ENCODE measurements around the gene COBLL1. TPM values are rescaled to one million over a fixed set of nuclear protein-coding genes. Genes with fewer than 3 reads are reported as not detected.

Gene COBLL1
- polyA plus RNA-seq, 1 donor = 38.3 TPM

DNA sequence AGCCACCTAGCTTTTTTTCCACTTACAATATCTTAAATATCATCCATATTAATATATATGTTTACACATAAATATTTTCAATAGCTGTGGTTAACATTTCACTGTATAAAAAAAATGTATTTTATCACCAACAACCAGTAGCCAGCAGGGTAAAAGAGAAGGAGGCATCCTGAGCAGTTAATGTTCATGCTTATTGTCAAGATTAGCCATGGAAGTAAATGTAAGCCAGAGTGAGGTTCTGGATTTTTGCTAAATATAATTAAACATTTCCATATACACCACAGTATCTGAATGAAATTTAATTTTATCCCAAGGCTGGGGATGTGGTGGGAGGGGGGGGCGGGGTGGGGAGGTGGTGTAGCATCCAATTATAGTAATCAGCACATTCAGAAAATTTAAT is 140.1 kb downstream of the COBLL1 start:
- H3K4me1 ChIP-seq (ENCODE audit: control insufficient read depth, insufficient read depth, low read length) = no peaks in the 10 kb centered on the region
- H3K27ac ChIP-seq (ENCODE audit: low read length) = no peak overlapping the region
- no peaks in the 10 kb centered on the region for H3K9me3 ChIP-seq (ENCODE audit: control insufficient read depth, low read depth, low read length)
- peaks cover 6% of the 10 kb centered on the region for H3K36me3 ChIP-seq (ENCODE audit: control insufficient read depth, insufficient read depth, low read length)
- H3K4me3 ChIP-seq (ENCODE audit: low read length) = no peak overlapping the region
- no CpG with 5 or more reads among the region's 1 CpG for WGBS (ENCODE audit: insufficient coverage, low lambda C conversion rate)
- no peak for DNase-seq
- no peaks in the 10 kb centered on the region for H3K27me3 ChIP-seq (ENCODE audit: control insufficient read depth, insufficient read depth, low read length)

DNA sequence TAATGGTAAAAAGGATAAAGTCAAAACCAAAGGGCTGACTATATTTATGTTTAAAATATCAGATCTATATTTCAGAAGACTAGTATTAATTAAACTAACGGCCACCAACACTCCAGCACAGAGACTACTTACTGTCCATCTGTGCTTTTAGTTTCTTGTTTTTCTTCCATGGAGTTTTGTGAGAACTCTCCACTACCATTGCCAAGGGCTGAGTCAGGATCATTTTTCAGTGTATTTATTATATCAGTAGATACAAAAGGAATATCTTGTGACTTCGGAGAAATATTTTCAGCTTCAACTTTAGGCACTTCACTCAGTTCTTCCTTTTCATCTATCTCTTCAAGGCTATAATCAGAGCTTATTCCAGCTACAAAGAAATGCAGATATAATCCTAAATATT is 141.2 kb downstream of the COBLL1 start:
- Histone ChIP-seq H3K4me1 (ENCODE audit: control insufficient read depth, insufficient read depth, low read length) (no peaks in the 10 kb centered on the region), H3K4me3 (ENCODE audit: low read length) (no peak overlapping the region), H3K27ac (ENCODE audit: low read length) (no peak overlapping the region), H3K36me3 (ENCODE audit: control insufficient read depth, insufficient read depth, low read length) (peaks cover 6% of the 10 kb centered on the region), H3K9me3 (ENCODE audit: control insufficient read depth, low read depth, low read length) (no peaks in the 10 kb centered on the region), H3K27me3 (ENCODE audit: control insufficient read depth, insufficient read depth, low read length) (no peaks in the 10 kb centered on the region)
- DNase-seq = no peak
- 100% methylated on average over 2 of the region's 2 CpGs for WGBS (ENCODE audit: insufficient coverage, low lambda C conversion rate)

DNA sequence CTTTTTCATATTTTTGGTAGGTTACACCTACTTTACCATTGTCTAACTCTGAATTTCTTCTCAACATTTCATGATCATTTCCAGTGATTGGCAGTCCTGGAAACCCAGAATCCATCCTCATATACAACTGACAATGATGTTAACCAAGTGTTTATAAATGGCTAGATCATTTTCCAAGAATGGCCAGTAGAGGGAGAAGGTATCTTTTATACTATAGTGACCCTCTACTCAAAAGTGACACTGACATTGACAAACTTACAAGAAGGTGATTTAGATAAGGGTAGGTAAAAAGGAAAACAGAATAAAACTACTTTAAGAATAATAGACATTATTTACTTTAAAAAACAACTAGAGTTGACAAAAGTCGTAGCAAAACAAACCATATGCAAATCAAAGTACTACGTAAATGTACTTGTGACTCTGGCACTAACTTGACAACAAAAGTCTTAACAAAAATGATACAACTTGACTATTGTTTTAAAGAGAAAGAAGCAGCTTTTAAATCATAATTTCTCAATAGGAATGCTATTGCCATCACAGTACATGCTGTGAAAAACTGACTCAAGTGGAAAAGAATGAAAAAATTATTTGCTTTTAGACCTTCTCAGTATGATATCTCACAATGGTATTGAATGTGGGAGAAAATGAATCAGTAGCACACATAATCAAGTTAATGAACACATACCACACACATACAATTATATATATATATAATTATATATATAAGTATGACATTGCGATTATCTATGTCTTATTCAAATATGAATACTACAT is 143.7 kb downstream of the COBLL1 start:
- Histone ChIP-seq H3K4me3 (ENCODE audit: low read length) (no peak overlapping the region), H3K27ac (ENCODE audit: low read length) (no peak overlapping the region), H3K27me3 (ENCODE audit: control insufficient read depth, insufficient read depth, low read length) (no peaks in the 10 kb centered on the region), H3K36me3 (ENCODE audit: control insufficient read depth, insufficient read depth, low read length) (peaks cover 12% of the 10 kb centered on the region), H3K4me1 (ENCODE audit: control insufficient read depth, insufficient read depth, low read length) (no peaks in the 10 kb centered on the region), H3K9me3 (ENCODE audit: control insufficient read depth, low read depth, low read length) (no peaks in the 10 kb centered on the region)
- 62% methylated on average over 3 of the region's 3 CpGs for WGBS (ENCODE audit: insufficient coverage, low lambda C conversion rate)
- peak in 1 of 2 donors; percentile 10 for DNase-seq

DNA sequence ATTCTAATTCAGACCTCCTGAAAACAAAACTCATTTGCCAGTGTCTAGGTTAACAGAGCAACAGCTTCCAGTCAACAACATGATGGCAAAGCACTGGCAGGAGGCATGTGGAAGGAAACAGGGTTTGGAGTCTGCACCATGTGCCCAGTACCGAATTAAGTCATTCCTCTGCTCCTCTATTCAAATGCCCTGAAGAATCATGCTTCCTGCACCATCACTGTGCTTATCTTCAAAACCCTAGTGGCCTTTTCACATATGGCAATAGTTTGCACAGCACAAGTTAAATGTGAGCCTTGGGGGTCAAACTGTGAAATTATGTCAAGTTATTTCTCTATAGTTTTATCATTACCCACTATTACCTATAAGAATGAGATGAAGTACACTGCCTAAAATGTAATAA is 145.0 kb downstream of the COBLL1 start:
- Histone ChIP-seq H3K36me3 (ENCODE audit: control insufficient read depth, insufficient read depth, low read length) (peaks cover 15% of the 10 kb centered on the region), H3K4me3 (ENCODE audit: low read length) (no peak overlapping the region), H3K27me3 (ENCODE audit: control insufficient read depth, insufficient read depth, low read length) (no peaks in the 10 kb centered on the region), H3K27ac (ENCODE audit: low read length) (no peak overlapping the region), H3K4me1 (ENCODE audit: control insufficient read depth, insufficient read depth, low read length) (no peaks in the 10 kb centered on the region), H3K9me3 (ENCODE audit: control insufficient read depth, low read depth, low read length) (no peaks in the 10 kb centered on the region)
- WGBS (ENCODE audit: insufficient coverage, low lambda C conversion rate) = no CpG with 5 or more reads among the region's 1 CpG
- no peak for DNase-seq

DNA sequence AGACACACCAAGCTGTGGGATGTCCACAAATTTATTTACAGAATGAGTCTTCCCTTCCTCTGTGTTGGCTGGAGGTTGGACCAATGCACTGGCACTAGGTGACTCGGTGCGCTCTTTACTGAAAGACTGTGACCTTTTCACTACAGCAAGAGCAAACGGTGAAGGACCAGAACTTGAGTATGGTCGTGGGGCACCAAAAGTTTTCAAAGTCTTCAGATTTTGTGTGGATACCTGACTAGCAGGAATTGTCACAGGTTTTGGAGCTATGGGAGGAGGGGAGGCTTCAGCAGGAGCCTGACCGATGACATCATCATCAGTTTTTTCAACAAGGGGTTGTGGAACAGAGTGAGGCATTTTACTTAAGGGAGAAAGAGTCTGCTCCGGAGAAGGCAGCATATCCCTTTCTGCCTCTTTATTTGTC is 147.3 kb downstream of the COBLL1 start:
- Histone ChIP-seq H3K4me3 (ENCODE audit: low read length) (no peak overlapping the region), H3K27ac (ENCODE audit: low read length) (no peak overlapping the region), H3K9me3 (ENCODE audit: control insufficient read depth, low read depth, low read length) (no peaks in the 10 kb centered on the region), H3K4me1 (ENCODE audit: control insufficient read depth, insufficient read depth, low read length) (no peaks in the 10 kb centered on the region), H3K27me3 (ENCODE audit: control insufficient read depth, insufficient read depth, low read length) (no peaks in the 10 kb centered on the region), H3K36me3 (ENCODE audit: control insufficient read depth, insufficient read depth, low read length) (peaks cover 27% of the 10 kb centered on the region)
- no peak for DNase-seq
- no CpG with 5 or more reads among the region's 6 CpGs for WGBS (ENCODE audit: insufficient coverage, low lambda C conversion rate)

DNA sequence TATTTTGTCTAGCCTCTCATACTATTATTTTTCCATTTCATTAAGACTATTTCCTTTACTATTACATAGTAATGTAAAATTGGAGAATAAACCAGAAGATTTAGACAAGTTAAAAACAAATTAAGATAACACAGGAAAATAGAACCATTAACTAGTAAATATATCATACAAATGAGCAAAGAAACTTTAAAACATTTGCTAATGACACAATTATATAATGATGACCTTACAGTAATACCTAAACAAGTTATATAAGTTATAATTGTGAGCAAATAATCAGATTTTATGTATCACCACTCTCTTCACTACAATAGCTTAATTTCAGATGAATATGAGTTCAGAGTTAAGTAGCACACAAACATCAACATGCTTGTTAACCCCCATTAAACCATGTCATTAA is 147.8 kb downstream of the COBLL1 start:
- no peaks in the 10 kb centered on the region for H3K4me1 ChIP-seq (ENCODE audit: control insufficient read depth, insufficient read depth, low read length)
- H3K9me3 ChIP-seq (ENCODE audit: control insufficient read depth, low read depth, low read length) = no peaks in the 10 kb centered on the region
- no peak for DNase-seq
- no peak overlapping the region for H3K4me3 ChIP-seq (ENCODE audit: low read length)
- H3K36me3 ChIP-seq (ENCODE audit: control insufficient read depth, insufficient read depth, low read length) = peaks cover 27% of the 10 kb centered on the region
- no peaks in the 10 kb centered on the region for H3K27me3 ChIP-seq (ENCODE audit: control insufficient read depth, insufficient read depth, low read length)
- no peak overlapping the region for H3K27ac ChIP-seq (ENCODE audit: low read length)

DNA sequence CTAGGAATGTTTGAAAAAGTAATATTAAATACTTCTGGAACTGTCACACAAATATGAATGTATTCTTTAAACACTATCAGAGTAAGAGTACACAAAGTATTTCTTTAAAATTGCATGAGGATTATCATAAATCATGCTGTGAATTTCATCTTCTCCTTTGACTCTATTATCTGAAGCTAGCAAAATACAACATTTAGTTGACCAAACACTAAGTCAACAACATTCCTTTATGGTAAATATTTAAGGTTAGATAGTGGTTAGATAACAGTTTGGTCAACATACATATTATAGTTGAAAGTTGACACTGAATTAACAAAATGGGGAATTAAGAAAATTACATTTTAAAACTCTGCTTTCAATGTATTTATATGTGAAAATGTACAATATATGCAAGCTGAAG is 148.2 kb downstream of the COBLL1 start:
- H3K27ac ChIP-seq (ENCODE audit: low read length) = no peak overlapping the region
- no peaks in the 10 kb centered on the region for H3K9me3 ChIP-seq (ENCODE audit: control insufficient read depth, low read depth, low read length)
- H3K36me3 ChIP-seq (ENCODE audit: control insufficient read depth, insufficient read depth, low read length) = peaks cover 27% of the 10 kb centered on the region
- DNase-seq = no peak
- H3K4me3 ChIP-seq (ENCODE audit: low read length) = no peak overlapping the region
- H3K4me1 ChIP-seq (ENCODE audit: control insufficient read depth, insufficient read depth, low read length) = no peaks in the 10 kb centered on the region
- H3K27me3 ChIP-seq (ENCODE audit: control insufficient read depth, insufficient read depth, low read length) = no peaks in the 10 kb centered on the region

DNA sequence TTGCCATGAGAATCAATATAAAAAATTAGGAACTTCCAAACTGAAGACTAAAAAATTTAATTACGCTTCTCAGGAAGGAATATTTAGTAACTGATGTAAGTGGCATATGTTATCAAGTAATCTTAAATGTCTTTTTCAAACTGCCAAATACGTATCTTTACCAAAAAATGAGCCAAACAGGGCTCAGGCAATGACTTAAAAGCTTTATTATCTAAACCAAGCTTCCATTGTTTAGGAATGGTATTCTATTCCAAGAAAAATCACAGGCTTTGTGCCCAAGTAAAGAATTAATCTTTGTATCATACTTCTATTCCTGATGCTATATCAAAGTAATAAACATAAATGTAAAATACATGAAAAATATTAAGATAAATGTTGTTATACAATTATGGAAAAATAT is 148.7 kb downstream of the COBLL1 start:
- Histone ChIP-seq H3K9me3 (ENCODE audit: control insufficient read depth, low read depth, low read length) (no peaks in the 10 kb centered on the region), H3K4me1 (ENCODE audit: control insufficient read depth, insufficient read depth, low read length) (no peaks in the 10 kb centered on the region), H3K36me3 (ENCODE audit: control insufficient read depth, insufficient read depth, low read length) (peaks cover 27% of the 10 kb centered on the region), H3K27me3 (ENCODE audit: control insufficient read depth, insufficient read depth, low read length) (no peaks in the 10 kb centered on the region), H3K4me3 (ENCODE audit: low read length) (no peak overlapping the region), H3K27ac (ENCODE audit: low read length) (no peak overlapping the region)
- 80% methylated on average over 1 of the region's 2 CpGs for WGBS (ENCODE audit: insufficient coverage, low lambda C conversion rate)
- no peak for DNase-seq

DNA sequence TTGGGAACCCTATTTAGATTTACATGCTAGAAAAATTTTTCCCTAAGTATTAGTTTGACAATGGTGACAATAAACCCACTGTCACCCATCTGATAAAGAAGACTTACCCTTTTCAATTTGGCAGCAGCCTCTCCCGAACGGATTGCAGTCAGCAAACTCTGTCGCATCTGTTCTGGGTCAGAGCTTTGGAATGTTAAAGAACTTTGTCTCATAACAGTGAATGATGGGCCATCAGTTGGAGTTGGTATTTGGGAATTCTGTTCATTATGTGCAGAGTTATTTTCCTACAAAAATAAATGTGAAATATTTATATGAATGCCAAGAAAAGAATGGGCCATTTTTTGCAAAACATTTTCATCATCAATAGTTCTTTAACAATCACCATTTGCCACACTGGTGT is 149.5 kb downstream of the COBLL1 start:
- no peak for DNase-seq
- WGBS (ENCODE audit: insufficient coverage, low lambda C conversion rate) = no CpG with 5 or more reads among the region's 3 CpGs
- Histone ChIP-seq H3K4me3 (ENCODE audit: low read length) (no peak overlapping the region), H3K4me1 (ENCODE audit: control insufficient read depth, insufficient read depth, low read length) (no peaks in the 10 kb centered on the region), H3K9me3 (ENCODE audit: control insufficient read depth, low read depth, low read length) (no peaks in the 10 kb centered on the region), H3K36me3 (ENCODE audit: control insufficient read depth, insufficient read depth, low read length) (peaks cover 32% of the 10 kb centered on the region), H3K27me3 (ENCODE audit: control insufficient read depth, insufficient read depth, low read length) (no peaks in the 10 kb centered on the region), H3K27ac (ENCODE audit: low read length) (no peak overlapping the region)

DNA sequence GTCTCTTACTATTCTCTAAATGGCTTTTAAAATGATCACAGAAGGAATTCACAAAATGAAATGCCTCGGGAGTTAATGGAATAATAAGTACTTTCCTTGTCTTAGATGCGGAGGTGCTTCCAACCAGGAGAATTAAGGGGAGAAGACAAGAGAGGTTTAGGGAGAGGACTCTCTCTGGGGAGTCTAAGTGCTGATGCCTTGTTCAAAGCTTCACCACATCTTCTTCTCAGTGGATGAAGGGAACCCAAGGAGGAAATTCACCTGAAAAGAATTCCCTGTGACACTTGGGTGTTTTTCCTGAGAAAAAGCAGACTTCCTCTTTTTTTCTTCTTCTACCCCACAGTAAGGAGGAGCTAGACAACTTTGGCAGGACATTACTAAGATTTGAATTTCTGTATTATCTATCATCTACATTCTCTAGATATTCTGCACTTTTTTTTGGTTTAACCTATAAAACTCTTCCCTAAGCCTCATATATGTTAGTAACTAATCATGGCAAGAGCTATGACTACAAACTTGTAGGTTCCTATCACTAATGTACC is 150.2 kb downstream of the COBLL1 start:
- no peaks in the 10 kb centered on the region for H3K27me3 ChIP-seq (ENCODE audit: control insufficient read depth, insufficient read depth, low read length)
- H3K27ac ChIP-seq (ENCODE audit: low read length) = no peak overlapping the region
- WGBS (ENCODE audit: insufficient coverage, low lambda C conversion rate) = no CpG with 5 or more reads among the region's 2 CpGs
- H3K4me1 ChIP-seq (ENCODE audit: control insufficient read depth, insufficient read depth, low read length) = no peaks in the 10 kb centered on the region
- DNase-seq = no peak
- no peak overlapping the region for H3K4me3 ChIP-seq (ENCODE audit: low read length)
- no peaks in the 10 kb centered on the region for H3K9me3 ChIP-seq (ENCODE audit: control insufficient read depth, low read depth, low read length)
- H3K36me3 ChIP-seq (ENCODE audit: control insufficient read depth, insufficient read depth, low read length) = peaks cover 32% of the 10 kb centered on the region

DNA sequence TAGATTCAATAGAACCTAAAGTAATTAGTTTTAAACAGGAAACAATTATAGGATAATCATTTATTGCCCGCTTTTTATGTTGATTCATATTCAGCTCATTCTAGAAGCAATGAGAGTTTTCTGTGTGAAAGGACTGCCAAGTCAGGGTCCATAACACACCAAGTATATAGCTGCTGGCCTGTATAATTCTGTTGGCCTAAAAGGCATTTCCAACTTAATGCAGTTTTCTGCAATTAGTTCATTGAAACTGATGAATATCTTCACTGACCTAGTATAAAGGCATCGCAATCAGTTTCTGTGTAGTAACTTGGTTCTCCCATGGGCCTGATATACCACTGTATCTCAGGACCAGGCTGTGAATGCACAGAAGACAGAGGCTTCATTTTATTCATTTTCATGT is 151.3 kb downstream of the COBLL1 start:
- no peak overlapping the region for H3K27ac ChIP-seq (ENCODE audit: low read length)

More for the DNA sequence above, 151.3 kb downstream of the COBLL1 start:
- Histone ChIP-seq H3K4me1 (ENCODE audit: control insufficient read depth, insufficient read depth, low read length) (no peaks in the 10 kb centered on the region), H3K4me3 (ENCODE audit: low read length) (no peak overlapping the region), H3K9me3 (ENCODE audit: control insufficient read depth, low read depth, low read length) (no peaks in the 10 kb centered on the region), H3K27me3 (ENCODE audit: control insufficient read depth, insufficient read depth, low read length) (no peaks in the 10 kb centered on the region), H3K36me3 (ENCODE audit: control insufficient read depth, insufficient read depth, low read length) (peaks cover 32% of the 10 kb centered on the region)
- 100% methylated on average over 1 of the region's 2 CpGs for WGBS (ENCODE audit: insufficient coverage, low lambda C conversion rate)
- no peak for DNase-seq
